Erythroblast (primary cell): ENCODE results near the gene TLX2.

Experiments
- GATA1 ChIP-seq: IDR thresholded peaks from 2 replicates; pipeline ENCODE4 v1.6.1; 2011; ENCODE audit warnings: low read depth, mild to moderate bottlenecking, control low read depth, low read length, moderate library complexity
- POLR2A ChIP-seq: IDR thresholded peaks from 2 replicates; pipeline ENCODE4 v1.6.1; 2011; ENCODE audit warnings: mild to moderate bottlenecking, low read length

DNA sequence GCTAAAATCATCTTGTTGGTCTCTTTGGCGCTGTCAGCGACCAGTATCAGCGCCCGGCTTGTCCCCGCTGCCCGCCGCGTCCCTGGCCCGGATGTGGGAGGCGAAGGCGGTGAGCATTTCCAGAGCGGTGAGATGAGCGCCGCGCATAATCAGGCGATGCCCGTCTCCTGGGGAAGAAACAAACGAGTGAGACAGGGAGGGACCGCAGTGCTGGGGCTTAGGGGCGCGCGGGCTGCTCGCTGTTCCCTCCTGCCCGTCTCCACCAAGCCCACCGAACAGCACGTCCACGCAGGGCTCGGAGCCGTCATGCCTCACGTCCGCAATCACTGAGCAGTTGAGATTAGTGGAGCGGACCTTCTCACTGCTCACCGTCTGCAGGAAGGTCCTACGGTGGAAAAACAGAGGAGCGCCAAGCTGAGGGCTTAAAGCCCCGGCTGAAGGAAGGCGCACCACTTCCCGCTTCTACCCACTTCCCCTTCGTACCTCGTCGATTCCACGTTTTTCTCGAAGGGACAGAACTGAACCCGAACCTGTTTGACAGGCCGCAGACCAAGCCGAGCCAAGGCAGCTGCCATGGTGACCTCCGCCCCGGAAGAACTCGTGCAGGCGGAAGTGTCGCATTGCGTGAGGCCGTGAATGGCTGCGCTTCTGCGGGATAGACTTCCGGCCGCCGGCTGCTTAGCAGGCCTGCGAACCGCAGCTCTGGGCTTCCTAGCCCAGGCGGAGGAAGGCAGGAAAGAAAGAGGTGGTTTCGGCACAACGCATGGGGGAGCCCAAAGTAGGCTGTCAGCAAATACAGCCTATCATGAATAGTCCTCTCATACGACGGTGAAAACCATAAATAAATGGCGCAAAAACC is 41.9 kb upstream of the TLX2 start, which contains the start of gene MRPL53:
- TF ChIP-seq POLR2A (peak; percentile 99), GATA1 (no peak)
